SKM-1 treated with dmso at 0.1 percent for 144 hours (cell line): ENCODE results near the gene ACOT8.
"Not testable (repeated sequence)": the region's sequence is repeated elsewhere in the genome, so short reads cannot be mapped to it uniquely, and the experiment has no call there.

Source experiments
- DNase-seq: peaks from one replicate; lab custom pipeline; 2025; ENCODE audit not compliant: unreplicated experiment; lab: John Stamatoyannopoulos, UW

Gene ACOT8

DNA sequence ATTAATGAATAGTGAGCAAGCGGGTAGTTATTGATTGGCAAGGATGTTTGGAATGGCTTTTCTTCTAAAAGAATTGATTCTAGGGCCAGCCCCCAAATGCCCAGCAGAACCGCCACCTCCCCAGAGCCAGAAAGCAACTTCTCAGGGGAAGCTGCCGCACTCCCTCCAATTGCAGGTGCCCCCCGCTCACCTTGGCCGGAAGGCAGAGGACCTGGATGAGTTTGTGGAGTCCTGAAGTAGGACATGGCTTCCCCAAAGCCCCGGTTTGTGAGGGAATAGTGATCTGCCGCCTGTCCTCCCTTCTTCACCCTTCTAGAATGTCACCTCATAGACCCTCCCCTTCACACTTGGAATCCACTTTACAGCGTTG, 30.1 kb upstream of the ACOT8 start, which contains the start of gene SPATA25:
TSS of gene SPATA25 (minus strand) at position 277 of the 370 bp plus-strand sequence. CDS start at position 245, 32 bp downstream.
- DNase-seq = no peak

DNA sequence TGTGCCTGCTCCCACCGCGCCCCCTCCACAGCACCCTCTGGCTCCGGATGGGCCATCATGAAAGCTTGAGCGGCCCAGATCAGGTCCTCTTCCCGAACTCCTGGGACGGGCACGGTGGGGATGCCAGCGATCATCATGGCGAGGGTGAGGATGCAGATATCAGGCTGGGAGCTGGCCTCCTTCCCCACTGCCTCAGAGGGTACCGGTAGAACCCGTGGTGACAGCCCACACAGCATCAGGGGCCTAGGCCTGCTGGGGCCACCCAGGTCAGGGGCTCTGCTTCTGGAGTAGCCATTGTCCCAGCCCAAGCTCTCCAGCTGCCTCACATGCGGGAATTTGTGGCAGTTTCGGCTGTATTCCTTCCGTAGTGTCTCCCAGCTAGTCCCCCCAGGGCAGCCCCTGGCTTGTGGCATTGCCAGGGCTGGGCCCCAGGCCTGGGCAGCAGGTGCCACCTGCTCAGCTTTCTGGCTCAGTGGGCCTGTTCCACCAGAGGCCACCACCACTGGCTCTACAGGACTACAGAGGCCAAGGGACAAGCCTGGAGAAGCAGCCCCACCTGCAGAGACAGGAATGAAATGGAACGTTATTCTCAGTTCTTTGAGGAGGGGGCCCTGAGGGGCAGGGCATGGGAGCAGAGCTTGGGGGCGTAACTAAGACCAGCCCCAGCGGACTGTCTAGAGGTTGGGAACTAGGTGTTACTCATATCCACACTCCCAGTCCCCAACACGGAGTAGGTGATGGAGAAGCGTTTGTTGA, 29.6 kb upstream of the ACOT8 start:
- DNase-seq = no peak

DNA sequence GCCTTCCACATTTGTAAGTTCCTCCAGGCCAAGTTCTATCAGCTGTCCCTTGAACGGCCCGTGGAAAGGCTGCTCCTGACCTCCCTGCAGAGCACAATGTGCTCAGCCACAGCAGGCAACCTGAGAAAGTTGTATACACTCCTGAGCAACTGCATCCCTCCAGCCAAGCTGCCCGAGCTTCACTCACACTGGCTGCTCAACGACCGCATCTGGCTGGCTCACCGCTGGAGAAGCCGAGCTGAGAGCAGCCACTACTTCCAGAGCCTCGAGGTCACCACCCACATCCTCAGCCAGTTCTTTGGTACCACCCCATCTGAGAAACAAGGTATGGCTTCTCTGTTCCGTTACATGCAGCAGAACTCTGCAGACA, 25.9 kb upstream of the ACOT8 start:
- no peak for DNase-seq

DNA sequence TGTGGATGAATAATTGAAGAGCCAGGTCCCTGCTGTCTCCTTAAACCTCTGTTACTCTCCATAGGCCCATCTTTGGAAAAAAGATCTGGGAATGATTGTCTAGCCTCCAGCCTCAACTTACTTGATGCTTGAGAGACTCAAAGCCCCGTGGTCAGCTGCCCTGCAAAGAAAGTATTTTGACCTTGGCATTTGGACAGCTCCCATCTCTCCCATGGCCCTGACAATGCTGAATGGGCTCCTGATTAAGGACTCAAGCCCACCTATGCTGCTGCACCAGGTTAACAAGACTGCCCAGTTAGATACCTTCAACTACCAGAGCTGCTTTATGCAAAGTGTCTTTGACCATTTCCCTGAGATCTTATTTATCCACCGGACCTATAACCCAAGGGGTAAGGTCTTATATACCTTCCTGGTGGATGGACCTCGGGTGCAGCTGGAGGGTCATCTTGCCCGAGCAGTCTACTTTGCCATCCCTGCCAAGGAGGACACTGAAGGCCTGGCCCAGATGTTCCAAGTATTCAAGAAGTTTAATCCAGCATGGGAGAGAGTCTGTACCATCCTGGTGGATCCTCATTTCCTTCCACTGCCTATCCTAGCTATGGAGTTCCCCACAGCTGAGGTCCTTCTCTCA, 25.4 kb upstream of the ACOT8 start:
- no peak for DNase-seq

DNA sequence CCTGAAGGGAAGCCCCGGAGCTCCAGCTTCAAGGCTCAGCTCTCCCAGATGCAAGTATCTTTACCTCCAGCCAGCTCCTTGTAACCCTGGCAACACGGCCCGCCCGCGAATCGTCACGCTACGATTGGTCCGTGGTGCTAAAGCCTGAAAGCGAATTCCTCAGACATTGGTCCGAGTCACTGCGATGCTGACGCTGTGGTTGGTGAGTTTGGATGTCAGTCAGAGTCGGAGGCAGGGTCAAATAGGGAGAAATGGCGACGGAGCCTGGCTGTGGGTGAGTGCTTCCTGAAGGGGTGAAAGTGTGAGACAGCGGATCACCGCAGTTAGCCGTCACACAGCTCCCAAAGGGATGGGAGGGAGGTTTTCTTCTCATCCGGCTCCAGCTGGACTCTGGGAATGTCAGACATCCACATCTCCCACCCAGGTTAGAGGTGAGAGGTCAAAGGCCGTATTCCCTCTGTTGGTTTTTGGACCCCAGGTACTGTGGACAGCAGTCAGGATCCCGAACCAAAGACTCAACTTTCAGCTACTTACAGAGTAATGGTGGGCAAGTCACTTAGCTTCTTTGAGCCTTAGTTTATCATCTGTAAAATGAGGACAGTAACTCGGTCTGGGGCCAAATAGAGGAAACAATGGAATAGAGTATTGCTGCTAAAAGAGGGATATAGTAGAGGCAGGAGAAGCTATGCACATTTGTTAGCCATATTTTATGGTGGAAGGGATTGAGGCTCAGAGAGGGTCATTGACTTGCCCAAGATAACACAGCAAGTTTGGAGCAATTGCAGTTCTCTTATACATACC, 24.0 kb upstream of the ACOT8 start, which contains the start of gene ZSWIM1:
TSS of gene ZSWIM1 (plus strand) at position 240 of the 801 bp plus-strand sequence. CDS start 1,366 bp downstream, outside the sequence.
- peak; percentile 96 for DNase-seq

DNA sequence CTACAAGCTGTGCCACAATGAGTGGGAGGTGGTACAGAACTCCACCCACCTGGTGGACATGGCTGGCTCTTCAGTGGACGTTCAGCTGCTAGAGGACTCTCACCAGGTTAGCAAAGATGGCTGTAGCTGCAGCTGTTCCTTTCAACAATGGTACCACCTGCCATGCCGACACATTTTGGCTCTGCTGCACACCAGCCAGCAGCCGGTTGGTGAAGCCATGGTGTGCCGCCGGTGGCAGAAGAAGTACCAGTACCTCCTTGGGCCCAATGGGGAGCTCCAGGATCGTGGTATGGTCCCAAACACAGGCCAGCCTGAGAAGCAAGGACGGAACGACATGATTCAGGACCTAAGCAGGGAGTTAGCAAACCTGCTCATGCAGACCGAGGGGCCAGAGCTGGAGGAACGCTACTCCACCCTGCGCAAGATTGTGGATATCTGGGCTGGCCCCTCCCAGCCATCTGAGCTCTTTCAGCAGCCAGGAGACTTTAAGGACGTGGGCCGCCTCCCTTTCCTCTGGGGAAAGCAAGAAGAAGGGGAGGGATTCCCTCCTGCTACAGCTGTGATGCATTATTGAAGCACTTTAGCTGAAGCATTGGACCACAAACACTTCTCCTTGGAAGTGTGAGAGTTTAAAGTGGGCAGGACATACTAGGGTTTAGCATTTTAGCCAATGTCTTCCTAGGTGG, 21.0 kb upstream of the ACOT8 start:
- DNase-seq = no peak

DNA sequence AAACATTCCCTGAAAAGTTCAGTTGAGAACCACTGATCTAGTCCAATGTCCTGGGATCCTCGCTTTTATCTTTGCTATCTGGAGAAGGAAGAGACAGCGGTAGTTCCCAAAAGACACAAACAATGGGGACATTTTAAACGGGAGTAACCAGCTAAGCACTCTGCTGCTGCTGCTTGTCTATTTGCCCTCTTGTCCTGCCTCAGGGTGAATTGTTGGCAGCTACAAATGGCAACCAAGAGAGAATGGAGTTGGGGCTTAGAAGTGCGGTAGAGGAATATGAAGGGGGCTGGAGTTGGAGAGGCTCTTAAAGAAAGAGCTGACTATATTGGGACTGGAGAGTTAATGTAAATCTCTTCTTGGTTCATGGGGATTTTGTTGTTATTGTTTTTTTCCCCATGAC, 17.4 kb upstream of the ACOT8 start:
- DNase-seq = no peak

DNA sequence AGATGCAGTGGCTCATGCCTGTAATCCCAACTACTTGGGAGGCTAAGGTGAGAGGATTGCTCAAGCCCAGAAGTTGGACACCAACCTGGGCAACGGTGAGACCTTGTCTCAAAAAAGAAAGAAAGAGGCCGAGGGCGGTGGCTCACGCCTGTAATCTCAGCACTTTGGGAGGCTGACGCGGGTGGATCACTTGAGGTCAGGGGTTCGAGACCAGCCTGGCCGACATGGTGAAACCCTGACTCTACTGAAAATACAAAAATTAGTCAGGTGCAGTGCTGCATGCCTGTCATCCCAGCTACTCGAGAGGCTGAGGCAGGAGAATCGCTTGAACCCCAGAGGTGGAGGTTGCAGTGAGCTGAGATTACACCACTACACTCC, 16.9 kb upstream of the ACOT8 start:
- DNase-seq = not testable (repeated sequence)

DNA sequence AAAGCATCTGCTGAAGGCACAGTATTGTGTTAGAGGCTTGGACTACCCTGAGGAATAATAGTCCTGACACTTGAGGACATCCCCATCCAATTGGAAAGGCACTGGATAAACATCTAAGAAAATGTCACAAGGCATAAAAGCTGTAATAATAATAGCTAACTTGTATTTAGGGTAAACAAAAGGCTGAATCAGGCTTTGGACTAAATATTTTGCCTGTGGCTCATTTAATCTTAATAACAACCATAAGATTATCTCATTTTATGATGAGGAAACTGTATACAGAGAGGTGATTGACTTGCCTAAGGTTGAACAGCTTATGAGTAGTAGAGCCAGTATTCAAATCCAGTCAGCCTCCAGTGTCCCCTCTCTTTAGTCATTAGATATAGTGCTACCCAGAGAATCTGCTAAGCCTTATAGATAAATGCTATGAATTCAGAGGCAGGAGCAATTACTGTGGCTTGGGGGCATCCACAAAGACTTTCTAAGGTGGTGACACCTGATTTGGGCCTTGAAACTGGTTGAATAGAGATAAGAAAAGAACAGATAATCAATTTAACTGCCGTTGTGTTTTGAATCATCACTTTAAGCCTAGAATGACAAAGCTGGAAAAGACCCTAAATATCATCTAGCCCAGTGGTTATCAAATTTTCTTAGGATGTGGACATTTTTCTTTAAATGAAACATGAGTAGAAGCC, 16.4 kb upstream of the ACOT8 start:
- DNase-seq = no peak

DNA sequence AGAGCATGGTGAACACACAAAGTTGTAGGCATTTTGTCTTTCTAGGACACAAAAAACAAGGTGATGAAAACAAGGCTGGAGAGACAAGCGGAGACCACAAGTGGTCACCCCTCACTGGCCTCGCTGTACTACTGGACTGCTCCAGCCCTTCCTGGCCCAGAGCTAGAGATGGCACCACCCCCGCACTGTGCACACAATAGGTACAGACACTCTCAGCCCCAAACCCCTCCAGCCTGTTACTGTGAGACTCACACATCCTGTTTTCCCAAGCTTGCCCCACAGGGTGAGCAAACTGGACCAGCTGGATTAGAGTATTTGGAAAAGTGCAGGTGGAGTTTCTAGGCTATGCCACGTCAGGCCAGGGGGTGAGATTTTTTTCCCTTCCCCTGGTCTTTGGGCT, 15.4 kb upstream of the ACOT8 start:
- no peak for DNase-seq

DNA sequence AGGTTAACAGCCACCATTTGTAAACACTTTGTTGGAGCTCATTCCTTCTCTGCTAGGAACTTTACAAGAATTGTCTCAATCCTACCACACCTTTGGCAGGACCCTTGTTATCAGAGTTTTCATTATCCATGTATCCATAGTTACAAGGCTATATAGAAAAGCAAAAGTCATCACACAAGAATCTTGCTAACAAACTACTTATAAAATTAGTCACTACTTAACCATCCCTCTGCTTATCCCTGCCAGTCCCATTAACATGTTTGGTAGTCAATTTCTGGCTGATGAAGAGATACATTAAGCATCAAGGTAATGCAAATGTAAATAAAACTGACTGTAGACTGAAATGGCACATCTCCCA, 10.6 kb upstream of the ACOT8 start:
- no peak for DNase-seq

DNA sequence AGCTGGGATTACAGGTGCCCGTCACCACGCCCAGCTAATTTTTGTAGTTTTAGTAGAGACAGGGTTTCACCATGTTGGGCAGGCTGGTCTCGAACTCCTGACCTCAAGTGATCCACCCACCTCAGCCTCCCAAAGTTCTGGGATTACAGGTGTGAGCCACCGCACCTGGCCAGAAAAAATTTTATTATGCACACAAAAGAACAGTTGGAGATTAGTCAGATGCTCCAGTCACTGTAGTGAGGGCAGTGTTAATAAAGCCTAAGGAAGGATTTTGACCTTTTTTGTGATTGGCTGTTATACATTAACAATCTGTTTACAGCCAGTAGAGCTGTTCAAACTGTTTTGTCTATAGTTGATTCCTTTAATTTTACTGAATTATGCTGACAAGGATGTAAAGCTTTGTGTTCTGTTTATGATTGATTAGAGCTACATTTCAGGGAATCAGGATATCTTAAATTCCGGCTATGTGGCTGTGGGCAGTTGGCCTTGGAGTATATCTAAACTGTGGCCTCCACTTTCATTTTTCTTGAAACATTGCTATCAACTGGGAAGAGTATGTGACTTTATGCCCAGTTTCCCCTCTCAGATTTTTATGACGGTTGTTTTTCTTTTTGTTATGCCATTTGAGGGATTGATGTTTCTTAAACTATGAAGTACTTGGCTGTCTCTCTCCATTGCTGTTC, 10.1 kb upstream of the ACOT8 start:
- no peak for DNase-seq

DNA sequence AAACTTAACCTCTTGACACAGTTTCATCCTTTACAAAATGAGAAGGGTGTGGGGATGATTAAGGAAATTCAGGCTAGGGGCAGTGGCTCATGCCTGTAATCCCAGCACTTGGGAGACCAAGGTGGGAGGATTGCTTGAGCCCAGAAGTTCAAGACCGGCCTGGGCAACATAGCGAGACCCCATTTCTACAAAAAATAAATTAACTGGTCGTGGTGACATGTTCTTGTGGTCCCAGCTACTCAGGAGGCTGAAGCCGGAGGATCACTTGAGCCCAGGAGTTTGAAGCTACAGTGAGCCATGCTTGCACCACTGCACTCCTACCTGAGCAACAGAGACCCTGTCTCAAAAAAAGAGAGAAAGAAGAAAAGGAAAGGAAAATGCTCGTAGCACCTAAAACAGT, 9.3 kb upstream of the ACOT8 start:
- DNase-seq = no peak

DNA sequence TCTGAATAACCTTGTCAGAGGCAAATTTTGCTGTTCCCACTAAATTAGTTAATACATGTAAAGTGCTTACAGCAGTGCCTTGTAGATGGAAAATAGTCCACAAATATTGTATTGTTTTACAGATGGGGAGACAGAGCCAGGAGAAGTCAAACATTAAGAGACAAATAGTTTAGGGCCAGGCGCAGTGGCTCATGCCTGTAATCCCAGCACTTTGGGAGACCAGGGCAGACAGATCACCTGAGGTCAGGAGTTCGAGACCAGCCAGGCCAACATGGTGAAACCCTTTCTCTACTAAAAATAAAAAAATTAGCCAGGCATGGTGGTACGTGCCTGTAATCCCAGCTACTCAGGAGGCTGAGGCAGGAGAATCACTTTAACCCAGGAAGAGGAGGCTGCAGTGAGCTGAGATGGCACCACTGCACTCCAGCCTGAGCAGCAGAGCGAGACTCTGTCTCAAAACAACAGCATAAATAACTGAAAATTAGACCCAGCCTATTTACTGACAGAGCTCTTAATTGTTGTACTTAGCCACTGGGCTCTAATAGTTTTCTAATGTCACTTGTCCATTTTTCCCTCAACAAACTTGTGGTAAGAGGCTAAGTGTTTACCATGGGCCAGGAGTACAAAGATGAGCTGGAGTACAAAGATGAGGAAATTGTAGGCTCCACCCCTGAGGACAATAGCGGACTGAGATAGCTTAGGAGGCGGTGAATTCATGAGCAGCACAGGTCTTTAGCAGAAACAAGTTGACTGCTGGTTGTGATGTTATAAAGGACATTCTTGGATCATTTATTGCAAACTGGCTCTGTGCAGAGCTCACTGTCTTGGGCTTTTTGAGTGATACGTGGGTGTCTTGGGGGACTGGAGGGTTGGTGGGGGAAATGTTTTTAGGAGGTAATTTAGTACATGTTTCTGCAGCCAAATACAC, 6.6 kb upstream of the ACOT8 start:
- no peak for DNase-seq

DNA sequence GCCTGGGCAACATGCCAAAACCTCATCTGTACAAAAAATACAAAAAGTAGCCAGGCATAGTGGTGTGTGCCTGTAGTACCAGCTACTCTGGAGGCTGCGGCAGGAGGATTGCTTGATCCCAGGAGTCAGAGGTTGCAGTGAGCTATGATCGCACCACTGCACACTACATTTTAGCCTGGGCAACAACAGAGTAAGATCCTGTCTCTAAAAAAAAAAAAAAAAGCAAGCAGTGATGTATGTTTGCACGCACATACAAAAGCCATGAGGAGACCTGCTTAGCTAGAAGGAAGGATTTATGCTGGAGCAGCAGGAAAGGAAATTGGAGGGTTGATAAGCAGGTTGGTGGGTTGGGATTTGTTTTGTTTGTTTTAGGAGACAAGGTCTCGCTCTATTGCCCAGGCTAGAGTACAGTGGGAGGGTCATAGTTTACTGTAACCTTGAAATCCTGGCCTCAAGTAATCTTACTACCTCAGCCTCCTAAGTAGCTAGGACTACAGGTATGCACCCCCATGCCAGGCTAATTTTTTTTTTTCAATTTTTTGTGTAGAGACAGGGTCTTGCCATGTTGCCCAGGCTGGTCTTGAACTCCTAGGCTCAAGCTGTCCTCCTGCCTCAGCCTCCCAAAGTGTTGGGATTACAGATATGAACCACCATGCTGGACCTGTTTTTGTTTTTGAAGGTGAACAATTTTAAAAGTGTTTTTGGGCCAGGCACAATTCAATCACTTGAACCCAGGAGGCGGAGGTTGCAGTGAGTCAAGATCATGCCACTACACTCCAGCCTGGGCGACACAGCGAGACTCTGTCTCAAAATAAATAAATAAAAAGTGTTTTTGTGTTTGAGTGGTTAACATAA, 4.3 kb upstream of the ACOT8 start:
- no peak for DNase-seq

DNA sequence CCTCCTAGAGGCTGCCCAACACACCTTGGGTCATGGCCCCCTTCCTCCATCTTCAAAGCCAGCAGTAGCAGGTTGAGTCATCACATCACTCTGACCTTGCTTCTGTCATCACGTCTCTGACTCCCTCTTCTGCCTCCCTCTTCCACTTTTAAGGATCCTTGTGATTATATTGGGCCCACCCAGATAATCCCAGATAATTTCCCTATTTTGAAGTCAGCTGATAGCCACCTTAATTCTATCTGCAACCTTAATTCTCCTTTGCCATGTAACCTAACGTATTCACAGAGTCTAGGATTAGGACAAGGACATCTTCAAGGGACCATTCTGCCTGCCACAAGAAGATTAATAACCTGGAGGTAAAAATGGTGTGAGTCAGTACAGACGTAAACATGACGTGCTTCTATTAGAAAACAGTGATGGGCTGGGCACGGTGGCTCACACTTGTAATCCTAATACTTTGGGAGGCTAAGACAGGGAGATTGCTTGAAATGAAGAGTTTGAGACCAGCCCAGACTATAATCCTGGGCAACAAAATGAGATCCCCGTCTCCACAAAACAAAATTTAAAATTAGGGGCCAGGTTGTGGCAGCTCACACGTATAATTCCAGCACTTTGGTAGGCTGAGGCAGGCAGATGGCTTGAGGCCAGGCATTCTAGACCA, 3.5 kb upstream of the ACOT8 start:
- DNase-seq = no peak

DNA sequence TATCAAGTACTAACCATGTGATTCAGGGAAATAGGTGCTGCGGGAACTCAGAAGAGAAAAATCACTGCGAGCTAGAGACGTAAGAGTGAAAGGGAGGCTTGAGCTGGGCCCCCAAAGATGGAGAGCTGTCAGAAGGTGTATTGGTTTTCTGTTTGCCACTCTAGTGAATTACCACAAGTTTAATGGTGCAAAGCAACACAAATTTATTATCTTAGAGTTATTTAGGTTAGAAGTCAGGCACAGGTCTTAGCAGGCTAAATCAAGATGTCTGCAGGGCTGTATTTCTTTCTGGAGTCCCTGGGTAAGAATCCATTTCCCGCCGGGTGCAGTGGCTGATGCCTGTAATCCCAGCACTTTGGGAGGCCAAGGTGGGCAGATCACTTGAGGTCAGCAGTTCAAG, 2.7 kb upstream of the ACOT8 start:
- DNase-seq = no peak

DNA sequence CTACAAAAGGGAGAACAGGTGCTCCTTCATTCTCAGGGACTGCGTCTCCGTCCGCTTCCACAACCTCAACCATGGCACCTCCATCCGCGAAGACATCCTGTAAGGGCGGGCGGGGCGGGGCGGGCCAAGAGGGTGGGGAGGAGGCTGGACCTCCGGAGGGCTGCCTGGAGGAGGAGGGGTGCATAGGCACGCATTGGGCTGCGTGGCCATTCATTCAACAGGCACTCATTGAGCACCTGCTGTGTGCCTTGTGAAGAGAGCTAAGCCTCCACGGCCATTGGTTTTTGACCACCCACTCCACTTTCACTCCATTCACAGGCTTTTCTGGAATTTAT, 657 bp upstream of the ACOT8 start:
- DNase-seq = no peak
